WTC11 (cell line): Measurements from ENCODE around the gene TTC28.

ENCODE experiments used
- RELA ChIP-seq: sonication (generic); formaldehyde crosslinking; IDR thresholded peaks from 2 replicates; pipeline ENCODE4 v1.8.1; 2022; ENCODE audit warnings: missing genetic modification reagents, mild to moderate bottlenecking, borderline replicate concordance
- TF ChIP-seq, protein P1 (sequence below): sonication (generic); formaldehyde crosslinking; IDR thresholded peaks from 2 replicates; pipeline ENCODE4 v1.8.0; 2022; ENCODE audit warnings: mild to moderate bottlenecking, missing genetic modification reagents
- TF ChIP-seq, protein P2 (sequence below): fragments of 200-600 bp; IDR thresholded peaks from 2 replicates; pipeline ENCODE4 v1.8.0; 2022; ENCODE audit warnings: antibody characterized with exemption
- TF ChIP-seq, protein P3 (sequence below): sonication (generic); formaldehyde crosslinking; IDR thresholded peaks from 2 replicates; pipeline ENCODE4 v1.8.1; 2023; ENCODE audit warnings: mild to moderate bottlenecking, moderate library complexity, missing genetic modification reagents

DNA sequence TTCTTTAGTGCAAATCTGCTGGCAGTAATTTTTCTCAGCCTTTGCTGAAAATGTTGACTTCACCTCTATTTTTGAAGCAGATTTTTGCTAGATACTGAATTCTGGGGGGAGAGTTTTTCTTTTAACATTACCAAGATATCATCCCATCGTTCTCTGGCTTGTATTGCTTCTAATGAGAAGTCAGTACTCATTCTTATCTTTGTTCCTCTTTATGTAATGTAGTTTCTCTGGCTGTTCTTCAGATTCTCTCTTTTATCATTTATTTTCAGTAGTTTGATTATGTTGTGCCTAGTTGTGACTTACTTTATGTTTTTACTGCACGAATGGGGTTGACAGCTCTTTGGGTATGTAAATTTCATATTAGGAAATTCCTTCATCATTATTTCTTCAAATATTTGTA is 441.9 kb downstream of the TTC28 start:
- TF ChIP-seq RELA (CRISPR knock-in tag): no peak
- TF ChIP-seq, protein P1, sequence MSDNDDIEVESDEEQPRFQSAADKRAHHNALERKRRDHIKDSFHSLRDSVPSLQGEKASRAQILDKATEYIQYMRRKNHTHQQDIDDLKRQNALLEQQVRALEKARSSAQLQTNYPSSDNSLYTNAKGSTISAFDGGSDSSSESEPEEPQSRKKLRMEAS: no peak
- TF ChIP-seq, protein P2, sequence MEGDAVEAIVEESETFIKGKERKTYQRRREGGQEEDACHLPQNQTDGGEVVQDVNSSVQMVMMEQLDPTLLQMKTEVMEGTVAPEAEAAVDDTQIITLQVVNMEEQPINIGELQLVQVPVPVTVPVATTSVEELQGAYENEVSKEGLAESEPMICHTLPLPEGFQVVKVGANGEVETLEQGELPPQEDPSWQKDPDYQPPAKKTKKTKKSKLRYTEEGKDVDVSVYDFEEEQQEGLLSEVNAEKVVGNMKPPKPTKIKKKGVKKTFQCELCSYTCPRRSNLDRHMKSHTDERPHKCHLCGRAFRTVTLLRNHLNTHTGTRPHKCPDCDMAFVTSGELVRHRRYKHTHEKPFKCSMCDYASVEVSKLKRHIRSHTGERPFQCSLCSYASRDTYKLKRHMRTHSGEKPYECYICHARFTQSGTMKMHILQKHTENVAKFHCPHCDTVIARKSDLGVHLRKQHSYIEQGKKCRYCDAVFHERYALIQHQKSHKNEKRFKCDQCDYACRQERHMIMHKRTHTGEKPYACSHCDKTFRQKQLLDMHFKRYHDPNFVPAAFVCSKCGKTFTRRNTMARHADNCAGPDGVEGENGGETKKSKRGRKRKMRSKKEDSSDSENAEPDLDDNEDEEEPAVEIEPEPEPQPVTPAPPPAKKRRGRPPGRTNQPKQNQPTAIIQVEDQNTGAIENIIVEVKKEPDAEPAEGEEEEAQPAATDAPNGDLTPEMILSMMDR: no peak
- TF ChIP-seq, protein P3, sequence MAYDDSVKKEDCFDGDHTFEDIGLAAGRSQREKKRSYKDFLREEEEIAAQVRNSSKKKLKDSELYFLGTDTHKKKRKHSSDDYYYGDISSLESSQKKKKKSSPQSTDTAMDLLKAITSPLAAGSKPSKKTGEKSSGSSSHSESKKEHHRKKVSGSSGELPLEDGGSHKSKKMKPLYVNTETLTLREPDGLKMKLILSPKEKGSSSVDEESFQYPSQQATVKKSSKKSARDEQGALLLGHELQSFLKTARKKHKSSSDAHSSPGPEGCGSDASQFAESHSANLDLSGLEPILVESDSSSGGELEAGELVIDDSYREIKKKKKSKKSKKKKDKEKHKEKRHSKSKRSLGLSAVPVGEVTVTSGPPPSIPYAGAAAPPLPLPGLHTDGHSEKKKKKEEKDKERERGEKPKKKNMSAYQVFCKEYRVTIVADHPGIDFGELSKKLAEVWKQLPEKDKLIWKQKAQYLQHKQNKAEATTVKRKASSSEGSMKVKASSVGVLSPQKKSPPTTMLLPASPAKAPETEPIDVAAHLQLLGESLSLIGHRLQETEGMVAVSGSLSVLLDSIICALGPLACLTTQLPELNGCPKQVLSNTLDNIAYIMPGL (CRISPR knock-in tag): no peak
